HepG2 (cell line): Measurements from ENCODE around the gene KCTD5. TPM values are rescaled to one million over a fixed set of nuclear protein-coding genes. Genes with fewer than 3 reads are reported as not detected.

Experiments
- ATAC-seq: fragments of 200-7000 bp; cut with Tn5 transposase; 3 replicates; pipeline ENCODE4 v1.9.1; 2020; ENCODE audit warnings: mild to moderate bottlenecking, moderate library complexity
- BruUV-seq: library from RNA; stranded (reverse); fragments of 400-500 nt; replicated peaks from 2 replicates; lab custom pipeline; 2021; lab: Mats Ljungman, UMichigan
- CTCF ChIA-PET: fragments of 300-600 bp; formaldehyde crosslinking; extraction: SDS; loops from one replicate; lab custom pipeline; 2021; ENCODE audit warnings: low total read pairs, inconsistent platforms, low intra/inter-chr PET ratio; lab: Yijun Ruan, JAX
- POLR2A ChIA-PET: fragments of 350-600 bp; sonication (Branson Sonifier 250); formaldehyde crosslinking; loops from one replicate; lab custom pipeline; 2020; ENCODE audit warnings: antibody characterized with exemption, inconsistent platforms; lab: Yijun Ruan, JAX
- DNase-seq: peaks from one replicate; pipeline ENCODE4 v3.0.0-alpha.2; 2015; ENCODE audit warnings: low spot score
- FAIRE-seq: peaks from 3 replicates; lab custom pipeline; 2011; peaks lifted over from hg19 to GRCh38; lab: Jason Lieb, UNC
- H2AFZ ChIP-seq: one replicate; pipeline ENCODE4 v1.6.1; 2011; ENCODE audit warnings: low read length, inconsistent platforms
- H3K27ac ChIP-seq: fragments of 300-600 bp; 3 replicates; pipeline ENCODE4 v1.8.0; 2011; ENCODE audit warnings: mixed run types, mild to moderate bottlenecking, mixed read lengths, low read length, inconsistent platforms; ENCODE audit not compliant: insufficient read depth; ENCODE audit errors: extremely low read length
- H3K27me3 ChIP-seq, 2 experiments: fragments of 200-600 bp in 1 of 2; 2 replicates in 1 of 2; 3 replicates in 1 of 2; pipeline versions ENCODE4 v1.6.0 to v1.8.0; 2011; ENCODE audit warnings: low read length in 2 of 2, mild to moderate bottlenecking in 2 of 2, moderate library complexity in 2 of 2, inconsistent platforms in 1 of 2; ENCODE audit not compliant: insufficient read depth in 2 of 2, control insufficient read depth in 1 of 2
- H3K36me3 ChIP-seq, 2 experiments: fragments of 200-600 bp in 1 of 2; replicated peaks in 1 of 2; 2 replicates in 1 of 2; 3 replicates in 1 of 2; pipeline versions ENCODE4 v1.5.1 to v1.8.0; 2011; ENCODE audit warnings: low read length in 2 of 2, inconsistent platforms in 1 of 2; ENCODE audit not compliant: insufficient read depth in 2 of 2, control insufficient read depth in 1 of 2
- H3K4me1 ChIP-seq: 2 replicates; pipeline ENCODE4 v1.5.1; 2012; ENCODE audit warnings: low read length, inconsistent platforms; ENCODE audit not compliant: insufficient read depth
- H3K4me2 ChIP-seq: 2 replicates; pipeline ENCODE4 v1.6.0; 2011; ENCODE audit warnings: low read depth, low read length, inconsistent platforms
- H3K4me3 ChIP-seq, 3 experiments: fragments of 200-600 bp in 1 of 3; sonication (generic), shearing (Covaris generic) in 1 of 3; replicated peaks in 1 of 3; 2 replicates each; pipeline ENCODE4 v1.5.1; 2011 to 2016; ENCODE audit warnings: low read length in 3 of 3, inconsistent platforms in 2 of 3, low read depth in 2 of 3, mild to moderate bottlenecking in 2 of 3, control low read depth in 1 of 3, mixed read lengths in 1 of 3; ENCODE audit not compliant: insufficient read depth in 1 of 3
- H3K79me2 ChIP-seq: one replicate; pipeline ENCODE4 v1.6.1; 2011; ENCODE audit warnings: low read length, inconsistent platforms; ENCODE audit not compliant: insufficient read depth
- H3K9ac ChIP-seq: 2 replicates; pipeline ENCODE4 v1.6.0; 2011; ENCODE audit warnings: mild to moderate bottlenecking, low read depth, low read length, inconsistent platforms; ENCODE audit not compliant: insufficient read depth
- H3K9me3 ChIP-seq: 2 replicates; pipeline ENCODE4 v1.5.1; 2012; ENCODE audit warnings: mild to moderate bottlenecking, low read length
- H4K20me1 ChIP-seq: 2 replicates; pipeline ENCODE4 v1.6.0; 2011; ENCODE audit warnings: inconsistent platforms, mild to moderate bottlenecking, low read length, moderate library complexity; ENCODE audit not compliant: insufficient read depth
- ATAD3A ChIP-seq: sonication (generic); formaldehyde crosslinking; IDR thresholded peaks from 2 replicates; pipeline ENCODE4 v1.4.0; 2020; ENCODE audit warnings: missing genetic modification reagents
- BCL3 ChIP-seq: sonication (generic); formaldehyde crosslinking; IDR thresholded peaks from 2 replicates; pipeline ENCODE4 v1.5.1; 2020; ENCODE audit warnings: mild to moderate bottlenecking, missing genetic modification reagents, moderate library complexity
- GPN1 ChIP-seq: sonication (generic); formaldehyde crosslinking; IDR thresholded peaks from 2 replicates; pipeline ENCODE4 v1.5.1; 2020; ENCODE audit warnings: missing genetic modification reagents, borderline replicate concordance
- MAFK ChIP-seq, 2 experiments: IDR thresholded peaks in 1 of 2; conservative IDR thresholded peaks in 1 of 2; 2 replicates each; pipeline ENCODE4 v1.6.1; 2011; ENCODE audit warnings: improper control_type of control experiment in 2 of 2, low read length in 2 of 2
- ZBTB7B ChIP-seq: sonication (generic); formaldehyde crosslinking; IDR thresholded peaks from 2 replicates; pipeline ENCODE4 v1.4.0; 2020; ENCODE audit warnings: missing genetic modification reagents
- ZFP41 ChIP-seq: sonication (generic); formaldehyde crosslinking; IDR thresholded peaks from 2 replicates; pipeline ENCODE4 v1.4.0; 2020; ENCODE audit warnings: mild to moderate bottlenecking, missing genetic modification reagents, borderline replicate concordance
- ZNF12 ChIP-seq: sonication (generic); formaldehyde crosslinking; IDR thresholded peaks from 2 replicates; pipeline ENCODE4 v1.5.0; 2020; ENCODE audit warnings: missing genetic modification reagents
- ZNF720 ChIP-seq: sonication (generic); formaldehyde crosslinking; IDR thresholded peaks from 2 replicates; pipeline ENCODE4 v1.4.0; 2020; ENCODE audit warnings: missing genetic modification reagents
- ZNF780A ChIP-seq: sonication (generic); formaldehyde crosslinking; IDR thresholded peaks from 2 replicates; pipeline ENCODE4 v1.8.0; 2022; ENCODE audit warnings: mild to moderate bottlenecking, missing genetic modification reagents, moderate library complexity
- ZNF792 ChIP-seq: IDR thresholded peaks from 2 replicates; pipeline ENCODE4 v1.6.1; 2016
- WGBS: methylation state at CpG from one replicate; pipeline ENCODE4 v1.1.6; 2017; ENCODE audit warnings: low lambda C conversion rate; 5-methylcytosine and 5-hydroxymethylcytosine counted together
- in situ Hi-C: cut with HindIII; loops from 2 replicates; pipeline ENCODE4 v1.10.0; 2017; ENCODE audit warnings: low pct_unique_long_range_greater_than_20kb; ENCODE audit not compliant: extremely low pct_ligation_motif_present
- intact Hi-C: fragments of 100-400 bp; cut with micrococcal nuclease; formaldehyde crosslinking; loops from one replicate; pipeline ENCODE4 v1.10.0; 2022; ENCODE audit not compliant: unreplicated experiment
- polyA plus RNA-seq, 8 experiments: library from polyadenylated mRNA; depleted of rRNA in 3 of 8; stranded (reverse) in 7 of 8; unstranded in 1 of 8; fragments of >200 nt; fragmentation: Illumina TruSeq in 4 of 8; extraction: Trizol in 4 of 8; gene quantifications; 2 replicates each; pipeline versions ENCODE4 v1.2.1 to v1.2.3, GENCODE V29; 2011 to 2016; ENCODE audit warnings: low read depth in 4 of 8, missing spikeins in 1 of 8, mixed read lengths in 1 of 8; ENCODE audit not compliant: insufficient read depth in 1 of 8
- total RNA-seq, 5 experiments: library from RNA; depleted of rRNA; stranded (reverse); fragments of >200 nt; fragmentation: Illumina TruSeq; extraction: Trizol; gene quantifications; 2 replicates each; pipeline ENCODE4 v1.2.3, GENCODE V29; 2016; ENCODE audit warnings: low read depth in 1 of 5
- TF ChIP-seq, protein P1 (sequence below): sonication (generic); formaldehyde crosslinking; IDR thresholded peaks from 2 replicates; pipeline ENCODE4 v1.8.1; 2022; ENCODE audit warnings: low read depth, mild to moderate bottlenecking, missing genetic modification reagents
- TF ChIP-seq, protein P2 (sequence below): sonication (generic); formaldehyde crosslinking; IDR thresholded peaks from 2 replicates; pipeline ENCODE4 v1.4.0; 2020; ENCODE audit warnings: mild to moderate bottlenecking, missing genetic modification reagents
- TF ChIP-seq, protein P3 (sequence below): sonication (generic); formaldehyde crosslinking; IDR thresholded peaks from 2 replicates; pipeline ENCODE4 v1.8.1; 2023; ENCODE audit warnings: mild to moderate bottlenecking, missing genetic modification reagents, borderline replicate concordance
- TF ChIP-seq, protein P4 (sequence below): fragments of 450-650 bp; IDR thresholded peaks from 2 replicates; pipeline ENCODE4 v1.6.1; 2016

Gene KCTD5
- total and polyA plus RNA-seq, 2 of the 13 experiments (the other 11 are each of a cell fraction or from before 2014, with no cell fraction given), result 25.4 to 29.8 TPM

DNA sequence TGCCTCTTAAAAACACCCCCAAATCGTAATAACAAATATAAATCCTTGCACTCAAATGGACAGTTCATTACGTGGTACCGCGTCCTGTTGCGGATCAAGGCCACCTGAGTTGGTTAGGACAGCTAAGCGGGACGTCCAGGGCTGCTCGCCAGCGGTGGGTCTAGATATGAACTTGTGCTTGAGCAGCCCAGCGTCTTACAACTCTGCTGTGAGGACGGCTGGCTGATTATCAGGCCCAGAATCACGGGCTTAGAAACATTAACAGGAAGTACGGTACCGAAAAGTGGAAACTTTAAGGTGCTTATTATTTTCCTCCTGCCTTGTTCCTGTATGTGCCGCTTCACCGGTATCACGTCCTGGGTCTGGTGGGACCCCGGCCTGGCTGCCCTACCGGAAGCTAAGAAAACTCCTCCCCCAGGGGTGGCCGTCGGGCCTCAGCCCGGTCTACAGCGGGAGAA lies 69.3 kb downstream of the KCTD5 start (continued):
- TF ChIP-seq BCL3 (no peak), GPN1 (CRISPR knock-in tag) (no peak)
- TF ChIP-seq, protein P1, sequence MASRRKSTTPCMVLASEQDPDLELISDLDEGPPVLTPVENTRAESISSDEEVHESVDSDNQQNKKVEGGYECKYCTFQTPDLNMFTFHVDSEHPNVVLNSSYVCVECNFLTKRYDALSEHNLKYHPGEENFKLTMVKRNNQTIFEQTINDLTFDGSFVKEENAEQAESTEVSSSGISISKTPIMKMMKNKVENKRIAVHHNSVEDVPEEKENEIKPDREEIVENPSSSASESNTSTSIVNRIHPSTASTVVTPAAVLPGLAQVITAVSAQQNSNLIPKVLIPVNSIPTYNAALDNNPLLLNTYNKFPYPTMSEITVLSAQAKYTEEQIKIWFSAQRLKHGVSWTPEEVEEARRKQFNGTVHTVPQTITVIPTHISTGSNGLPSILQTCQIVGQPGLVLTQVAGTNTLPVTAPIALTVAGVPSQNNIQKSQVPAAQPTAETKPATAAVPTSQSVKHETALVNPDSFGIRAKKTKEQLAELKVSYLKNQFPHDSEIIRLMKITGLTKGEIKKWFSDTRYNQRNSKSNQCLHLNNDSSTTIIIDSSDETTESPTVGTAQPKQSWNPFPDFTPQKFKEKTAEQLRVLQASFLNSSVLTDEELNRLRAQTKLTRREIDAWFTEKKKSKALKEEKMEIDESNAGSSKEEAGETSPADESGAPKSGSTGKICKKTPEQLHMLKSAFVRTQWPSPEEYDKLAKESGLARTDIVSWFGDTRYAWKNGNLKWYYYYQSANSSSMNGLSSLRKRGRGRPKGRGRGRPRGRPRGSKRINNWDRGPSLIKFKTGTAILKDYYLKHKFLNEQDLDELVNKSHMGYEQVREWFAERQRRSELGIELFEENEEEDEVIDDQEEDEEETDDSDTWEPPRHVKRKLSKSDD (CRISPR knock-in tag), result no peak
- TF ChIP-seq, protein P2, sequence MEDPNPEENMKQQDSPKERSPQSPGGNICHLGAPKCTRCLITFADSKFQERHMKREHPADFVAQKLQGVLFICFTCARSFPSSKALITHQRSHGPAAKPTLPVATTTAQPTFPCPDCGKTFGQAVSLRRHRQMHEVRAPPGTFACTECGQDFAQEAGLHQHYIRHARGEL (CRISPR knock-in tag), result no peak
- TF ChIP-seq, protein P3, sequence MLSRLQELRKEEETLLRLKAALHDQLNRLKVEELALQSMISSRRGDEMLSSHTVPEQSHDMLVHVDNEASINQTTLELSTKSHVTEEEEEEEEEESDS (CRISPR knock-in tag), result no peak

DNA sequence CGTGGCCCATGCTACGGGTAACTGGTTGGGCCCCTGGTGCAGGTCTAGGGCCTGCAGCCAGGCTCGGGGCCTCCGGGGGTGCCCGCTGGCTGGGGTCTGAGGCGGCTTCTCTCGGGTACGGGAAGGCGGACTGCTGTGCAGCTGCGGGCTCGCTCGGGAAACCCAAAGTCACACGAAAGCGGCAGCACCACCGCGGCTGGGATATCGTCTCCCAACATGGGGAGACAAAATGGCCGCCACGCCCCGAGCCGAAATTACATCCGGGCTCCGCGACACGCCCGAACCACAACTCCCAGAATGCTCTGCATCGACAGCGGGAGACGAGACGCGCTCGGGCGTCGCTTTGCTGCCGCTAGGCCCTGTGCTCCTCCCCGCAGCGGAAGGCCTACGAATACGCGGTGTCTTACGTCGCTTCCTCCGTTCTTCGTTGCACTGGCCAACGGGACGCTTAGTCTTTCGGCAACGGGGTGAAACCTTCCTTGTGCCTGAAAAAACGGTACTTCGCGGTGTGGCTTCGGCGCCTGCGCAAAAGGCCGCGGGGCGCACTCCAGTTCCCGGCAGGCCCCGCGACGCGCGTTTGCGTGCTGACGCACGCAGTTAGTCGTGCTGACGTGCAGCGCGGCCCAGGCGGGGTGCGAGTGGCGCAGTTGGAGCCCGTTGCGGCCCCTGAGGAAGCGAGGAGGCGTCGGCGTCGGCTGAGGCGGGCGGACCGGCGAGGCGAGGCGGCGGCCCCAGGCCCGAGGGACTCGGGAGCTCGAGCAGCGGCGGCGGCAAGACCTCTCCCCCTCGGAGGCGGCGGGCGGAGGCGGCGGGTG lies 69.9 kb downstream of the KCTD5 start, which contains the start of gene SRRM2:
Gene SRRM2, plus strand, starts transcription at position 604 of the 815 bp plus-strand sequence. CDS start 3,727 bp downstream, outside the sequence.
- peak within 1 kb of the TSS; percentile 100 for H3K27ac ChIP-seq
- peak within 1 kb of the TSS; percentile 95 for H2AFZ ChIP-seq
- peak within 1 kb of the TSS; percentile 100 for H3K9ac ChIP-seq
- ChIA-PET CTCF (no interaction called here), POLR2A (interaction anchor here (0.6 to 5.1 kb wide), 22 partner anchors 10 to 597 kb away, joined by 3 to 74 read pairs (median 6); partner anchors contain the start of genes ELOB, FLYWCH1, FLYWCH2 and HCFC1R1)
- BruUV-seq, result no TSS peak
- ATAC-seq (peak; percentile 89), FAIRE-seq (no peak), DNase-seq (peak; percentile 90)
- in situ Hi-C loops (no loop called here), intact Hi-C loops (no loop called here)
- H4K20me1 ChIP-seq, result peaks cover 41% of the 10 kb centered on the region
- H3K79me2 ChIP-seq, result peaks cover 57% of the 10 kb centered on the region
- peak within 1 kb of the TSS; percentile 97 for H3K4me2 ChIP-seq
- H3K9me3 ChIP-seq, result no peaks in the 10 kb centered on the region
- H3K36me3 ChIP-seq, result peaks cover 5 to 16% of the 10 kb centered on the region in 2 experiments; a peak in 3 of 5 replicates
- H3K27me3 ChIP-seq, result no peaks in the 10 kb centered on the region; a peak in 1 of 5 replicates
- WGBS, result 2% methylated on average over 26 of the region's 99 CpGs
- H3K4me3 ChIP-seq, result peak within 1 kb of the TSS; percentile 74 to 93 (median 83)
- peaks cover 40% of the 10 kb centered on the region for H3K4me1 ChIP-seq
- TF ChIP-seq, protein P4, sequence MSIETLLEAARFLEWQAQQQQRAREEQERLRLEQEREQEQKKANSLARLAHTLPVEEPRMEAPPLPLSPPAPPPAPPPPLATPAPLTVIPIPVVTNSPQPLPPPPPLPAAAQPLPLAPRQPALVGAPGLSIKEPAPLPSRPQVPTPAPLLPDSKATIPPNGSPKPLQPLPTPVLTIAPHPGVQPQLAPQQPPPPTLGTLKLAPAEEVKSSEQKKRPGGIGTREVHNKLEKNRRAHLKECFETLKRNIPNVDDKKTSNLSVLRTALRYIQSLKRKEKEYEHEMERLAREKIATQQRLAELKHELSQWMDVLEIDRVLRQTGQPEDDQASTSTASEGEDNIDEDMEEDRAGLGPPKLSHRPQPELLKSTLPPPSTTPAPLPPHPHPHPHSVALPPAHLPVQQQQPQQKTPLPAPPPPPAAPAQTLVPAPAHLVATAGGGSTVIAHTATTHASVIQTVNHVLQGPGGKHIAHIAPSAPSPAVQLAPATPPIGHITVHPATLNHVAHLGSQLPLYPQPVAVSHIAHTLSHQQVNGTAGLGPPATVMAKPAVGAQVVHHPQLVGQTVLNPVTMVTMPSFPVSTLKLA, result no peak
- TF ChIP-seq ZNF12 (no peak; the same call in 1 of the 2 replicates), ZNF780A (CRISPR knock-in tag) (peak; percentile 70), ZNF792 (CRISPR knock-in tag) (no peak; the same call in 1 of the 2 replicates), ZFP41 (no peak), MAFK (conservative IDR thresholded peaks at IDR 0.05 in 1 of 2, IDR thresholded peaks at IDR 0.05 in 1 of 2; ENCODE audit: low read length in 2 of 2) (peak; percentile 76 to 82), ZBTB7B (CRISPR knock-in tag) (no peak), ATAD3A (CRISPR knock-in tag) (no peak), ZNF720 (CRISPR knock-in tag) (no peak)
